Breast epithelium (tissue), 4 donors: ENCODE measurements around the gene CHN2. TPM values are rescaled to one million over a fixed set of nuclear protein-coding genes. Genes with fewer than 3 reads are reported as not detected.

Experiments
- DNase-seq, 2 donors: peaks; one replicate each; pipeline ENCODE4 v3.0.0-alpha.2; 2019; ENCODE audit warnings: low spot score in 2 of 2
- H3K27ac ChIP-seq, 2 donors: fragments of 200-600 bp; sonication (generic) in 1 of 2; one replicate each; pipeline ENCODE4 v1.5.1; 2016 to 2019; ENCODE audit warnings: mild to moderate bottlenecking in 1 of 2
- H3K27me3 ChIP-seq, 2 donors: fragments of 200-600 bp; sonication (generic) in 1 of 2; one replicate each; pipeline versions ENCODE4 v1.5.1 to v1.6.0; 2017 to 2019; ENCODE audit warnings: control low read depth in 1 of 2, mild to moderate bottlenecking in 1 of 2
- H3K36me3 ChIP-seq: fragments of 200-600 bp; one replicate; pipeline ENCODE4 v1.5.1; 2019
- H3K4me1 ChIP-seq, 2 donors: fragments of 200-600 bp; sonication (generic); one replicate each; pipeline ENCODE4 v1.5.1; 2016 to 2019; ENCODE audit warnings: control low read depth in 1 of 2
- H3K4me3 ChIP-seq, 3 donors: fragments of 200-600 bp; sonication (generic); 1 replicate in 2 of 3; 2 replicates in 1 of 3; pipeline ENCODE4 v1.5.1; 2016 to 2019; ENCODE audit warnings: mild to moderate bottlenecking in 3 of 3, moderate library complexity in 2 of 3
- H3K9me3 ChIP-seq, 2 donors: fragments of 200-600 bp; sonication (generic) in 1 of 2; one replicate each; pipeline ENCODE4 v1.5.1; 2016 to 2019; ENCODE audit warnings: control low read depth in 1 of 2
- POLR2A ChIP-seq: fragments of 450-650 bp; IDR thresholded peaks from one replicate; pipeline ENCODE4 v1.6.1; 2016; ENCODE audit warnings: antibody characterized with exemption, mild to moderate bottlenecking, moderate library complexity
- POLR2AphosphoS5 ChIP-seq, 3 donors: sonication (generic); formaldehyde crosslinking; IDR thresholded peaks; one replicate each; pipeline ENCODE4 v1.6.1; 2017; ENCODE audit warnings: antibody characterized with exemption in 3 of 3
- intact Hi-C: fragments of 100-400 bp; cut with DNase I; formaldehyde crosslinking; loops from one replicate; pipeline ENCODE4 v1.15.1; 2023; ENCODE audit warnings: low total_unique reads
- total RNA-seq, 3 donors: library from RNA; depleted of rRNA; stranded (reverse); fragments of >200 nt; gene quantifications; one replicate each; pipeline ENCODE4 v1.1.0, GENCODE V29; 2016
- TF ChIP-seq, protein P1 (sequence below), 3 donors: fragments of 450-650 bp; IDR thresholded peaks; one replicate each; pipeline ENCODE4 v1.5.1; 2016 to 2017; ENCODE audit warnings: antibody characterized with exemption in 3 of 3, mild to moderate bottlenecking in 3 of 3, moderate library complexity in 3 of 3

CHN2 gene
- total RNA-seq, 3 donors from 2014 or later: 6.3 to 17.1 (median 7.9) TPM

DNA sequence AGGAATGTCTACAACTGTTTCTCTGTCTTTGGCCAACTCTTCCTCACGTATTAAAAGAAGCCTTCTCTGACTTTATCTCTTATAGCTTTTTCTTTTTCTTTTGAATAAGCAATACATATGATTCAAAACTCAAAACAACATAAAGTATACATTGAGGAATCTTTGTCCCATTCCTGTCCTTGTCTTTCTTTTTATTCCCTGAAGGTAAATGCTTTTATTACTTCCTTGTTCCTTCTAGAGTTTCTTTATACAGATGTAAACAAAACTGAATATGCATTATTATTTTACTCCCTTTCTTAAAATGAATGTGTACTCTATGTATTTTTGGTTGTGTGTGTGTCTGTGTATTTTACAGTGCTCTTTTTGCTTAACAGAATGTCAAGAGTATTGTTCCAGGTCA, 170.1 kb downstream of the CHN2 start:
- Histone ChIP-seq H3K27me3 (peaks cover 0 to 8% of the 10 kb centered on the region in 2 donors), H3K4me1 (no peaks in the 10 kb centered on the region), H3K4me3 (no peak overlapping the region), H3K27ac (no peak overlapping the region), H3K36me3 (no peaks in the 10 kb centered on the region), H3K9me3 (no peaks in the 10 kb centered on the region)
- DNase-seq: no peak
- intact Hi-C loops: no loop called here
- TF ChIP-seq POLR2AphosphoS5 (IDR thresholded peaks at IDR 0.05): no peak
- TF ChIP-seq POLR2A: no peak
- TF ChIP-seq, protein P1, sequence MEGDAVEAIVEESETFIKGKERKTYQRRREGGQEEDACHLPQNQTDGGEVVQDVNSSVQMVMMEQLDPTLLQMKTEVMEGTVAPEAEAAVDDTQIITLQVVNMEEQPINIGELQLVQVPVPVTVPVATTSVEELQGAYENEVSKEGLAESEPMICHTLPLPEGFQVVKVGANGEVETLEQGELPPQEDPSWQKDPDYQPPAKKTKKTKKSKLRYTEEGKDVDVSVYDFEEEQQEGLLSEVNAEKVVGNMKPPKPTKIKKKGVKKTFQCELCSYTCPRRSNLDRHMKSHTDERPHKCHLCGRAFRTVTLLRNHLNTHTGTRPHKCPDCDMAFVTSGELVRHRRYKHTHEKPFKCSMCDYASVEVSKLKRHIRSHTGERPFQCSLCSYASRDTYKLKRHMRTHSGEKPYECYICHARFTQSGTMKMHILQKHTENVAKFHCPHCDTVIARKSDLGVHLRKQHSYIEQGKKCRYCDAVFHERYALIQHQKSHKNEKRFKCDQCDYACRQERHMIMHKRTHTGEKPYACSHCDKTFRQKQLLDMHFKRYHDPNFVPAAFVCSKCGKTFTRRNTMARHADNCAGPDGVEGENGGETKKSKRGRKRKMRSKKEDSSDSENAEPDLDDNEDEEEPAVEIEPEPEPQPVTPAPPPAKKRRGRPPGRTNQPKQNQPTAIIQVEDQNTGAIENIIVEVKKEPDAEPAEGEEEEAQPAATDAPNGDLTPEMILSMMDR (IDR thresholded peaks at IDR 0.05): no peak

DNA sequence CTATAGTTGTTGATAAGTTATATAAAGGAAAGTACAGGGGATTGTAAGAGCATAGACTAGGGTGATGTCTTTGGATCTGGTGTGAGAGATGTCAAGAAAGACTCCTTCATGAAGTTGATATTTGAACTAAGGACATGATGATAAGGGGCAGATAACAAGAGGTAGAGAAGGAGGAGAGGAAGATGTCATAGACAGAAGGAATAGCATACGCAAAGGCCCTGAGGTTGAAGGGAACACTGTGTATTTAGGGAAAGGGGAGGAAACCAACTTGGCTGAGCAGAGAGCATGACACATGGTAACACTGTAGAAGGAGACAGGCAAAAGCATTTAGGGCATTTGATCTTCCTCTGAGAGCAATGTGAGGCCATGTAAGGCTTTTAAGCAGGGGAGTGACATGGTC, 170.8 kb downstream of the CHN2 start:
- Histone ChIP-seq H3K4me3 (no peak overlapping the region), H3K27ac (no peak overlapping the region), H3K36me3 (no peaks in the 10 kb centered on the region), H3K27me3 (peaks cover 0 to 8% of the 10 kb centered on the region in 2 donors), H3K9me3 (no peaks in the 10 kb centered on the region), H3K4me1 (no peaks in the 10 kb centered on the region)
- intact Hi-C loops: no loop called here
- DNase-seq: no peak
- TF ChIP-seq POLR2AphosphoS5 (IDR thresholded peaks at IDR 0.05) (no peak), POLR2A (no peak)
- TF ChIP-seq, protein P1 (IDR thresholded peaks at IDR 0.05): no peak

DNA sequence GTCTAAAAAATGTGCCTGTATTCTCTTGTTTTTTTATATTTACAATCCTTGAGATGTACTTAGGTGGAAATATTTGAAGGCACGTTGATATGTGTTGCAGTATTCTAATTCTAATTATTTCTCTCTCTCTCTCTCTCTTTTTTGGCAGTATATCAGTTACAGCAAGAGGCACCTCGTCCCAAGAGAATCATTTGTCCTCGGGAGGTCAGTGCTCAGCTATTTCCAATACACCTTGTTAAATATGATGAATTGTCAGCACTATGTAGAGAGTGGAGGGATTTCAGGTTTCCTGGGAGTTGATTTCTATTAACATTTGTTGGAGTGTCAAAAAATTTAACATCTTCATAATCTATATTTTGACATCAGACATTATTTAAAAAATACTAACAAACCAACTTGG, 173.2 kb downstream of the CHN2 start:
- Histone ChIP-seq H3K4me3 (no peak overlapping the region), H3K9me3 (no peaks in the 10 kb centered on the region), H3K36me3 (no peaks in the 10 kb centered on the region), H3K27ac (no peak overlapping the region), H3K27me3 (no peaks in the 10 kb centered on the region), H3K4me1 (no peaks in the 10 kb centered on the region)
- intact Hi-C loops: no loop called here
- no peak for DNase-seq
- TF ChIP-seq POLR2A (no peak), POLR2AphosphoS5 (IDR thresholded peaks at IDR 0.05) (no peak)
- TF ChIP-seq, protein P1 (IDR thresholded peaks at IDR 0.05): no peak

GRCh38 chr7:29369909-29370488, 175.4 kb downstream of the CHN2 start:
- TF ChIP-seq POLR2A (no peak), POLR2AphosphoS5 (IDR thresholded peaks at IDR 0.05) (no peak)
- TF ChIP-seq, protein P1 (IDR thresholded peaks at IDR 0.05): no peak
- no peak for DNase-seq
- H3K4me3 ChIP-seq: no peak overlapping the region
- no peaks in the 10 kb centered on the region for H3K27me3 ChIP-seq
- no peaks in the 10 kb centered on the region for H3K4me1 ChIP-seq
- H3K9me3 ChIP-seq: no peaks in the 10 kb centered on the region
- no peaks in the 10 kb centered on the region for H3K36me3 ChIP-seq
- H3K27ac ChIP-seq: no peak overlapping the region
- intact Hi-C loops: no loop called here

DNA sequence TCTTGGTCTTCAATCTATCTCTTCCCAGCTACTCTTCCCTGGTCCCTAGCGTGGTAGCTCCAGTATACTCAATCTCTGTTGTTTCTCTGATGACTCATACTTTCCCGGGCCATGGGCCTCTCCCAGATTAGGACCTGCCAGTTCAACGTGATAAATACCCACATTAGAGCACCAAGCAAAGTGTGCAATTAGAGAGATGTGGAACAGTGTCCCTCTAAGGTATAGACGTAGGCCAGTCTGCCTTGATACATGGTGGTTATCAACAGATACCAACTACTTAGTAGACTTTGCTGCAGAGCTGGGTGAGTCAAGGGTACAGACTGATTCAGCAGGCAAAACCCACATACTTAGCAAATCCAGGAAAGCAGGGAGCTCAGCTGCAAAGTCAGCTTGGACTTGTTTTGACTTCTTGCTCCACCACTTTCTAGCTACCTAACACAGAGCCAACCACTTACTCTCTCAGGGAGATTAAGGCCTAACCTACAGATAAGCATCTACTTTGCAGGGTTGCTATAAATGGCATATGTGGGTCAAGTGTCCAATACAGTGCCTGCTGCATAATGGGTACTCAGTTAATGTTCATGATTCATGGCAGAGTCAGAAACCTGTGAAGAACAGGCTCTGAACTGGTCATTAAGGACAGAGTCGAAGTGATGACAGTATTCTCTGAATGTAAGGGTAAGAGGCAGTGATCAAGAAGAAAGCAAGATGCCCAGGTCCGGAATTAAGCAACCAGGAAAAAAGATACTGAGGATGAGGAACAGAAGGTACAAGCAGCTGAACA, 176.1 kb downstream of the CHN2 start:
- intact Hi-C loops: no loop called here
- Histone ChIP-seq H3K27me3 (no peaks in the 10 kb centered on the region), H3K4me3 (no peak overlapping the region), H3K27ac (no peak overlapping the region), H3K9me3 (no peaks in the 10 kb centered on the region), H3K4me1 (no peaks in the 10 kb centered on the region), H3K36me3 (no peaks in the 10 kb centered on the region)
- TF ChIP-seq, protein P1 (IDR thresholded peaks at IDR 0.05): no peak
- TF ChIP-seq POLR2A: no peak
- DNase-seq: no peak
